ENCODE results near the gene MTFR1L. TPM values are rescaled to one million over a fixed set of nuclear protein-coding genes. Genes with fewer than 3 reads are reported as not detected.

The MTFR1L gene
- total RNA-seq, 1 experiment from 2014 or later = 28.9 TPM

DNA sequence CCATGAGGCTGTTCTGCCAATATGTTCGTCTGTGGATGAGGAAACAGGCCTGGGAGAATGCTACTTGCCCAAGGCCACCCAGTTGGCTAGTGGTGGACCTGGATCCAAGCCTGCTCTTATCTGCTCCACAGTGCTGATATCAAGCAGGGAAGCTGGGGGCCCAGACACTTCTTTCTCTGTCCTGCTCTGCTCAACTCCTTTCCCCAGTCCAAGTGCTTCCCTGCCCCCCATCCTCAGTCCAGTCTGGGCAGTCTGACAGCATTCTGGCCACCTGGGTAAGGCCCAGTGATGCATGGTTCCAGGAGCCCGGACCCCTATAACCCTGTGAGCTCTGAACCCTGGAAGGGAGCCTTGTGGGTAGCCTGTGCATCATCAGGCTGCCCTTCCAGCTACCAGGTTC is 59.9 kb downstream of the MTFR1L start:
- Mint-ChIP-seq H3K4me1 (peaks cover 12% of the 10 kb centered on the region), H3K27me3 (ENCODE audit: low read depth) (peaks cover 21% of the 10 kb centered on the region), H3K27ac (no peak overlapping the region), H3K4me3 (no peak overlapping the region), H3K36me3 (no peaks in the 10 kb centered on the region), H3K9me3 (no peaks in the 10 kb centered on the region)
- ChIA-PET POLR2A (no interaction called here), CTCF (no interaction called here)
- ATAC-seq (no peak), DNase-seq (ENCODE audit: low spot score) (no peak)
- TF ChIP-seq, protein P1, sequence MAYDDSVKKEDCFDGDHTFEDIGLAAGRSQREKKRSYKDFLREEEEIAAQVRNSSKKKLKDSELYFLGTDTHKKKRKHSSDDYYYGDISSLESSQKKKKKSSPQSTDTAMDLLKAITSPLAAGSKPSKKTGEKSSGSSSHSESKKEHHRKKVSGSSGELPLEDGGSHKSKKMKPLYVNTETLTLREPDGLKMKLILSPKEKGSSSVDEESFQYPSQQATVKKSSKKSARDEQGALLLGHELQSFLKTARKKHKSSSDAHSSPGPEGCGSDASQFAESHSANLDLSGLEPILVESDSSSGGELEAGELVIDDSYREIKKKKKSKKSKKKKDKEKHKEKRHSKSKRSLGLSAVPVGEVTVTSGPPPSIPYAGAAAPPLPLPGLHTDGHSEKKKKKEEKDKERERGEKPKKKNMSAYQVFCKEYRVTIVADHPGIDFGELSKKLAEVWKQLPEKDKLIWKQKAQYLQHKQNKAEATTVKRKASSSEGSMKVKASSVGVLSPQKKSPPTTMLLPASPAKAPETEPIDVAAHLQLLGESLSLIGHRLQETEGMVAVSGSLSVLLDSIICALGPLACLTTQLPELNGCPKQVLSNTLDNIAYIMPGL (CRISPR knock-in tag; IDR thresholded peaks at IDR 0.05) = no peak
- TF ChIP-seq ZNF138 (CRISPR knock-in tag; conservative IDR thresholded peaks at IDR 0.05) (no peak), IRF2 (CRISPR knock-in tag; IDR thresholded peaks at IDR 0.05; ENCODE audit: borderline replicate concordance, low read depth) (no peak), ZNF317 (CRISPR knock-in tag; IDR thresholded peaks at IDR 0.05; ENCODE audit: borderline replicate concordance, low read depth) (no peak)

DNA sequence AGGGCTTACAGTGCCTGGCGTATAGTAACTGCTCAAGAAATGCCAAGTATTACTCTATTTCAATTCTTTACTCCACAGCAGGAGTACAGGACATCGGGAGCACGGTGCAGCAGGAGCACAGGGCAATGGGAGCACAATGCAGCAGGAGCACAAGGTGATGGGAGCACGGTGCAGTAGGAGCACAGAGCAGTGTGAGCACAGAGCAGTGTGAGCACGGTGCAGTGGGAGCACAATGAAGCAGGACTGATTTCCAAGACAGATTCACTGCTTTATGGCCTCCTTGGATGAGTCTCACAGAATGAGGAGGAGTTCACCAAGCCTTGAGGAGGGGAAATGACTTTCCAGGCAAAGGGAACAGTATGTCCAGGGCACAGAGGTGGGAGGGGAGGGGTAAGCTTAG is 60.8 kb downstream of the MTFR1L start:
- no peak overlapping the region for H3K4me3 Mint-ChIP-seq
- CTCF ChIA-PET = interaction anchor here (1.4 kb wide), 1 partner anchor 15 kb away, joined by 6 read pairs; no protein-coding TSS in a partner anchor
- H3K36me3 Mint-ChIP-seq = no peaks in the 10 kb centered on the region
- no peak overlapping the region for H3K27ac Mint-ChIP-seq
- no peak for ATAC-seq
- DNase-seq (ENCODE audit: low spot score) = peak; percentile 2
- TF ChIP-seq FOXJ3 (CRISPR knock-in tag; IDR thresholded peaks at IDR 0.05; ENCODE audit: borderline replicate concordance) (no peak), ZNF263 (CRISPR knock-in tag; IDR thresholded peaks at IDR 0.05; ENCODE audit: low read depth) (peak; percentile 77; the same call in 1 of the 2 replicates)
- H3K27me3 Mint-ChIP-seq (ENCODE audit: low read depth) = peaks cover 21% of the 10 kb centered on the region
- peaks cover 8% of the 10 kb centered on the region for H3K4me1 Mint-ChIP-seq
- no peaks in the 10 kb centered on the region for H3K9me3 Mint-ChIP-seq
- POLR2A ChIA-PET = no interaction called here

DNA sequence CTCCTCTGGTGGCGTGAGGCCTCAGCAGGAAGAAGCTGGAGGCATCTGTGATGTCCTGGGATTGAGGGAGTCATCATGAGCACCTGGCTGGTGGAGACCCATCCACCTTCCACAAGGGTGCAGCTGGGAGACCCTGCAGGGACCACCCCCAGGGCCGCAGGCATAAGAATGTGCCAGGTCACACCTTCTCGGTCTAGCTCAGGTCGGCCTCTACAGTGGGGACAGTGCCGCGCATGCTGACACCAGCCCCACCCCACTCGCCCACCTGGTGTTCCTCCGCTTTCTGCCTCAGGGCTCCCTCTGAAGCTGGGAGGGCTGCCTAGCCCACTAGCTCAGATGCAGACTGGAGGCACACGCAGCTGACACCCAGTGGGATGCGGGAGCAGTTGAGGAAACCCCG is 61.5 kb downstream of the MTFR1L start:
- no peak for DNase-seq (ENCODE audit: low spot score)
- peaks cover 20% of the 10 kb centered on the region for H3K27me3 Mint-ChIP-seq (ENCODE audit: low read depth)
- no peak for ATAC-seq
- H3K4me1 Mint-ChIP-seq = peaks cover 5% of the 10 kb centered on the region
- TF ChIP-seq GRHL2 (CRISPR knock-in tag; IDR thresholded peaks at IDR 0.05; ENCODE audit: insufficient replicate concordance, severe bottlenecking) = no peak
- TF ChIP-seq, protein P2, sequence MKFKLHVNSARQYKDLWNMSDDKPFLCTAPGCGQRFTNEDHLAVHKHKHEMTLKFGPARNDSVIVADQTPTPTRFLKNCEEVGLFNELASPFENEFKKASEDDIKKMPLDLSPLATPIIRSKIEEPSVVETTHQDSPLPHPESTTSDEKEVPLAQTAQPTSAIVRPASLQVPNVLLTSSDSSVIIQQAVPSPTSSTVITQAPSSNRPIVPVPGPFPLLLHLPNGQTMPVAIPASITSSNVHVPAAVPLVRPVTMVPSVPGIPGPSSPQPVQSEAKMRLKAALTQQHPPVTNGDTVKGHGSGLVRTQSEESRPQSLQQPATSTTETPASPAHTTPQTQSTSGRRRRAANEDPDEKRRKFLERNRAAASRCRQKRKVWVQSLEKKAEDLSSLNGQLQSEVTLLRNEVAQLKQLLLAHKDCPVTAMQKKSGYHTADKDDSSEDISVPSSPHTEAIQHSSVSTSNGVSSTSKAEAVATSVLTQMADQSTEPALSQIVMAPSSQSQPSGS (CRISPR knock-in tag; IDR thresholded peaks at IDR 0.05; ENCODE audit: borderline replicate concordance, low read depth) = no peak
- TF ChIP-seq ZNF263 (CRISPR knock-in tag; IDR thresholded peaks at IDR 0.05; ENCODE audit: low read depth) = no peak
- H3K27ac Mint-ChIP-seq = no peak overlapping the region
- no peaks in the 10 kb centered on the region for H3K36me3 Mint-ChIP-seq
- POLR2A ChIA-PET = no interaction called here
- H3K9me3 Mint-ChIP-seq = no peaks in the 10 kb centered on the region
- CTCF ChIA-PET = interaction anchor here (1.3 to 1.4 kb wide), 2 partner anchors 14 to 72 kb away, joined by 3 to 6 read pairs; no protein-coding TSS in a partner anchor
- H3K4me3 Mint-ChIP-seq = no peak overlapping the region

Other genes with a start within 250 kb of the MTFR1L start
- 10.4 to 16.8 TPM (median 12.2 TPM) in 3 replicates for gene MAN1C1, start 203.2 kb upstream of the MTFR1L start, total RNA-seq (2021)
- gene SELENON, start 19.8 kb upstream of the MTFR1L start, total RNA-seq (2021) = 80.2 to 99.6 TPM (median 96.0 TPM) in 3 replicates
- 14.2 to 16.1 TPM (median 15.1 TPM) in 3 replicates for gene AUNIP, start 39.5 kb downstream of the MTFR1L start, total RNA-seq (2021)
- gene PAQR7, start 55.8 kb downstream of the MTFR1L start, total RNA-seq (2021) = 6.7 to 9.1 TPM (median 8.4 TPM) in 3 replicates
- gene STMN1, start 86.5 kb downstream of the MTFR1L start, total RNA-seq (2021) = 418 to 483 TPM (median 458 TPM) in 3 replicates
- 9.4 to 11.8 TPM (median 11.5 TPM) in 3 replicates for gene PAFAH2, start 178.1 kb downstream of the MTFR1L start, total RNA-seq (2021)
- gene EXTL1, start 201.8 kb downstream of the MTFR1L start, total RNA-seq (2021) = 1.3 to 2.1 TPM (median 1.9 TPM) in 3 replicates
- 0.15 to 0.41 TPM (median 0.41 TPM) in 3 replicates for gene SLC30A2, start 226.2 kb downstream of the MTFR1L start, total RNA-seq (2021)
- not detected in 3 replicates for gene TRIM63, start 247.7 kb downstream of the MTFR1L start, total RNA-seq (2021)